Measurements from ENCODE around the gene CAT.

- TF ChIP-seq CTCF (IDR thresholded peaks at IDR 0.05) (no peak), EZH2 (IDR thresholded peaks at IDR 0.05) (no peak)
Measured at GRCh38 chr11:34476849-34477248, 38.1 kb downstream of the CAT start.

All from neural progenitor cell (in vitro differentiated cells).